GM12878 (cell line): ENCODE data around the gene ASS1. TPM values are rescaled to one million over a fixed set of nuclear protein-coding genes. Genes with fewer than 3 reads are reported as not detected.

Experiments
- ATAC-seq: fragments of 200-7000 bp; cut with Tn5 transposase; 3 replicates; pipeline ENCODE4 v1.9.1; 2020; ENCODE audit warnings: mild to moderate bottlenecking, moderate library complexity
- BruUV-seq: library from RNA; stranded (reverse); fragments of 400-500 nt; replicated peaks from 2 replicates; lab custom pipeline; 2021; lab: Mats Ljungman, UMichigan
- CTCF ChIA-PET: fragments of 300-600 bp; sonication (Branson Sonifier 250); formaldehyde crosslinking; extraction: SDS; loops from one replicate; lab custom pipeline; 2021; ENCODE audit warnings: inconsistent platforms; lab: Yijun Ruan, JAX
- POLR2A ChIA-PET: fragments of 350-600 bp; formaldehyde crosslinking; extraction: SDS; loops from one replicate; lab custom pipeline; 2021; ENCODE audit warnings: inconsistent platforms; lab: Charles Lee
- RAD21 ChIA-PET: fragments of 300-600 bp; sonication (Branson Sonifier 250); formaldehyde crosslinking; loops from one replicate; lab custom pipeline; 2023; ENCODE audit warnings: antibody characterized with exemption; ENCODE audit not compliant: unreplicated experiment; lab: Charles Lee
- SMC1A ChIA-PET: fragments of 300-600 bp; sonication (Branson Sonifier 250); formaldehyde crosslinking; loops from one replicate; lab custom pipeline; 2023; ENCODE audit not compliant: unreplicated experiment, uncharacterized antibody; lab: Charles Lee
- DNase-seq: peaks from one replicate; pipeline ENCODE4 v3.0.0-alpha.2; 2011; ENCODE audit warnings: low read depth, low spot score
- FAIRE-seq: peaks from 3 replicates; lab custom pipeline; 2011; peaks lifted over from hg19 to GRCh38; lab: Jason Lieb, UNC
- H2AFZ ChIP-seq: 2 replicates; pipeline ENCODE4 v1.6.0; 2011; ENCODE audit warnings: low read depth, low read length, control low read depth; ENCODE audit not compliant: control insufficient read depth
- H3K27ac ChIP-seq: 2 replicates; pipeline ENCODE4 v1.5.1; 2011; ENCODE audit warnings: control low read depth; ENCODE audit not compliant: control insufficient read depth, insufficient read depth
- H3K27me3 ChIP-seq, 2 experiments: replicated peaks in 1 of 2; 2 replicates each; pipeline versions ENCODE4 v1.6.0 to v1.6.1; 2011; ENCODE audit warnings: low read length in 1 of 2; ENCODE audit not compliant: control insufficient read depth in 2 of 2, insufficient read depth in 2 of 2
- H3K36me3 ChIP-seq, 2 experiments: 2 replicates each; pipeline ENCODE4 v1.5.1; 2011; ENCODE audit warnings: low read length in 1 of 2; ENCODE audit not compliant: control insufficient read depth in 2 of 2, insufficient read depth in 2 of 2
- H3K4me1 ChIP-seq: 2 replicates; pipeline ENCODE4 v1.6.1; 2011; ENCODE audit warnings: mild to moderate bottlenecking, low read length, moderate library complexity, mixed read lengths; ENCODE audit not compliant: control insufficient read depth, insufficient read depth
- H3K4me2 ChIP-seq: 2 replicates; pipeline ENCODE4 v1.6.0; 2011; ENCODE audit warnings: control low read depth; ENCODE audit not compliant: control insufficient read depth, insufficient read depth
- H3K4me3 ChIP-seq: fragments of 200-600 bp; sonication (generic); 2 replicates; pipeline ENCODE4 v1.5.1; 2016
- H3K79me2 ChIP-seq: 2 replicates; pipeline ENCODE4 v1.6.0; 2011; ENCODE audit warnings: low read length; ENCODE audit not compliant: control insufficient read depth, insufficient read depth
- H3K9ac ChIP-seq: 2 replicates; pipeline ENCODE4 v1.8.0; 2011; ENCODE audit warnings: low read length, control low read depth, mixed read lengths; ENCODE audit not compliant: control insufficient read depth, insufficient read depth
- H3K9me3 ChIP-seq: replicated peaks from 3 replicates; pipeline ENCODE4 v1.5.1; 2011; ENCODE audit warnings: mild to moderate bottlenecking, low read length; ENCODE audit not compliant: control insufficient read depth, insufficient read depth
- H4K20me1 ChIP-seq: 2 replicates; pipeline ENCODE4 v1.6.0; 2011; ENCODE audit not compliant: control insufficient read depth, insufficient read depth
- CBX5 ChIP-seq: sonication (generic); IDR thresholded peaks from 2 replicates; pipeline ENCODE4 v1.6.1; 2016; ENCODE audit warnings: low read depth, moderate library complexity, mild to moderate bottlenecking, inconsistent platforms
- MYC ChIP-seq: IDR thresholded peaks from 2 replicates; pipeline ENCODE4 v1.6.1; 2011; ENCODE audit warnings: mild to moderate bottlenecking, low read length, moderate library complexity, inconsistent platforms; ENCODE audit not compliant: insufficient read depth, insufficient replicate concordance, insufficient read length, severe bottlenecking
- NR2C2 ChIP-seq: IDR thresholded peaks from 2 replicates; pipeline ENCODE4 v1.6.1; 2011; ENCODE audit warnings: borderline replicate concordance, low read depth; ENCODE audit not compliant: control insufficient read depth, insufficient read length
- POLR2AphosphoS5 ChIP-seq: IDR thresholded peaks from 2 replicates; pipeline ENCODE4 v1.6.1; 2011; ENCODE audit warnings: mild to moderate bottlenecking, low read length, inconsistent platforms
- RAD51 ChIP-seq: fragments of 450-650 bp; IDR thresholded peaks from 2 replicates; pipeline ENCODE4 v1.6.1; 2016; ENCODE audit warnings: moderate library complexity, mild to moderate bottlenecking, inconsistent platforms
- RBBP5 ChIP-seq: fragments of 200-600 bp; sonication (generic); conservative IDR thresholded peaks from 2 replicates; pipeline ENCODE4 v1.6.1; 2016
- TCF3 ChIP-seq: IDR thresholded peaks from 2 replicates; pipeline ENCODE4 v1.6.1; 2012; ENCODE audit warnings: low read depth, mild to moderate bottlenecking, low read length, borderline replicate concordance; ENCODE audit not compliant: insufficient read depth
- YBX1 ChIP-seq: fragments of 450-650 bp; IDR thresholded peaks from 2 replicates; pipeline ENCODE4 v1.6.1; 2016; ENCODE audit warnings: antibody characterized with exemption
- ZBTB11 ChIP-seq: fragments of 450-650 bp; formaldehyde crosslinking; IDR thresholded peaks from 2 replicates; pipeline ENCODE4 v1.5.0; 2022; ENCODE audit warnings: mild to moderate bottlenecking, missing genetic modification characterization
- ZBTB40 ChIP-seq: fragments of 450-650 bp; IDR thresholded peaks from 2 replicates; pipeline ENCODE4 v1.6.1; 2016; ENCODE audit warnings: mild to moderate bottlenecking, moderate library complexity, borderline replicate concordance
- WGBS: methylation state at CpG from one replicate; pipeline ENCODE4 v1.1.6; 2016; ENCODE audit warnings: low lambda C conversion rate; ENCODE audit not compliant: insufficient replicate concordance, insufficient coverage; ENCODE audit errors: missing lambda C conversion rate; 5-methylcytosine and 5-hydroxymethylcytosine counted together
- in situ Hi-C: fragments of 300-500 bp; cut with MboI; formaldehyde crosslinking; loops from 9 replicates; pipeline ENCODE4 v1.14.3; 2018; ENCODE audit warnings: mixed read lengths
- intact Hi-C: fragments of 100-400 bp; cut with micrococcal nuclease; formaldehyde crosslinking; loops from one replicate; pipeline ENCODE4 v1.14.2; 2022; ENCODE audit not compliant: unreplicated experiment
- polyA plus RNA-seq, 11 experiments: library from polyadenylated mRNA; depleted of rRNA in 4 of 11; unstranded in 6 of 11; stranded (reverse) in 5 of 11; fragments of >200 nt; fragmentation: Nextera tagmentation in 4 of 11; fragmentation: Illumina TruSeq in 1 of 11; extraction: Ambion mirVana in 4 of 11; extraction: Trizol in 1 of 11; gene quantifications; 1 replicate in 1 of 11; 2 replicates in 10 of 11; pipeline versions ENCODE4 v1.2.1 to v1.2.3, GENCODE V29; 2011 to 2016; ENCODE audit warnings: inconsistent platforms in 2 of 11, missing spikeins in 2 of 11, low read depth in 1 of 11
- total RNA-seq, 4 experiments: library from RNA; depleted of rRNA in 3 of 4; stranded (reverse); fragments of >200 nt in 3 of 4; fragmentation: Illumina TruSeq in 1 of 4; extraction: Trizol in 1 of 4; gene quantifications; 2 replicates each; pipeline versions ENCODE4 v1.2.1 to v1.2.3, GENCODE V29; 2013 to 2021
- TF ChIP-seq, protein P1 (sequence below): IDR thresholded peaks from 2 replicates; pipeline ENCODE4 v1.6.1; 2012; ENCODE audit warnings: low read depth, low read length, improper control_type of control experiment
- TF ChIP-seq, protein P2 (sequence below): fragments of 450-650 bp; IDR thresholded peaks from 2 replicates; pipeline ENCODE4 v1.6.1; 2017; ENCODE audit warnings: mild to moderate bottlenecking, moderate library complexity

Gene ASS1
- total and polyA plus RNA-seq, 10 of the 15 experiments (the other 5 are each of a cell fraction or from before 2014, with no cell fraction given), result 0.10 to 6.1 (median 0.28) TPM; not detected in 3

DNA sequence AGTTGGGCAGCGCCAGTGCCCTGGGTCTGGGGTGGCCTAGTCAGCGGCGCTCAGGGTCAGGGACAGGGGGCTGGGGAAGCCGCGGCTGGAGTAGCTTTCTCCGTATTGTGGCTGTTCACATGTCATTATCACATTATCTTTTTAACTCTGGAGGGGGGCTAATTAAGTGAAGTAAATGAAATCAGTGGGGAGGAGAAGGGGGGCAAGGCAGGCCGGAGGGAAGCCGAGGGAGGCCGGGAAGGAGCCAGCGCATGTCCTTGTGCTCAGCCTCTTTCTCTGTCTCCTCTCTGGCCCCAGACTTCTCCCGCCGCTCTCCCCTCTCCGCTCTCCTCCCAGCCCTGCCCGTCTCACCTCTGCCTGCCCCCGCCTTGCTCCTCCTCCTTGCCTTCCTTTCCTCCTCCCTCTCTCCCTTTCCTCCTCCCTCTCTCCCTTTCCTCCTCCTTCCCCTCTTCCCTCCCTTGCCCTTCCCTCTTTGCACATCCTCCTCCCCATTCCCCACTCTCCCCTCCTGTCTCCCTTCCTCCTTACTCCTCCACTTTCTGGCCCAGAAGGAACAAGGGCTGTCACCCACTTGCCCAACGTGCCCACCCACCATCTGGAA, 38.7 kb downstream of the ASS1 start:
- FAIRE-seq (no peak), ATAC-seq (no peak), DNase-seq (no peak)
- H3K4me1 ChIP-seq, result no peaks in the 10 kb centered on the region
- H3K9ac ChIP-seq, result no peak overlapping the region
- H3K9me3 ChIP-seq, result no peaks in the 10 kb centered on the region
- H3K27ac ChIP-seq, result no peak overlapping the region
- POLR2A ChIA-PET, result no interaction called here
- H3K4me3 ChIP-seq, result no peak overlapping the region
- H3K4me2 ChIP-seq, result no peak overlapping the region
- peaks cover 0 to 4% of the 10 kb centered on the region in 2 experiments; a peak in 2 of 4 replicates for H3K27me3 ChIP-seq
- no peaks in the 10 kb centered on the region for H3K36me3 ChIP-seq
- SMC1A ChIA-PET, result no interaction called here
- 43% methylated on average over 16 of the region's 16 CpGs for WGBS
- H3K79me2 ChIP-seq, result no peaks in the 10 kb centered on the region
- no peak overlapping the region for H2AFZ ChIP-seq
- intact Hi-C loops (no loop called here), in situ Hi-C loops (no loop called here)
- CTCF ChIA-PET, result no interaction called here
- H4K20me1 ChIP-seq, result no peaks in the 10 kb centered on the region
- RAD21 ChIA-PET, result no interaction called here
- no TSS peak for BruUV-seq
- TF ChIP-seq, protein P1, sequence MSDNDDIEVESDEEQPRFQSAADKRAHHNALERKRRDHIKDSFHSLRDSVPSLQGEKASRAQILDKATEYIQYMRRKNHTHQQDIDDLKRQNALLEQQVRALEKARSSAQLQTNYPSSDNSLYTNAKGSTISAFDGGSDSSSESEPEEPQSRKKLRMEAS, result no peak
- TF ChIP-seq TCF3, result no peak
- TF ChIP-seq ZBTB40, result no peak
- no peak for TF ChIP-seq POLR2AphosphoS5
- TF ChIP-seq, protein P2, sequence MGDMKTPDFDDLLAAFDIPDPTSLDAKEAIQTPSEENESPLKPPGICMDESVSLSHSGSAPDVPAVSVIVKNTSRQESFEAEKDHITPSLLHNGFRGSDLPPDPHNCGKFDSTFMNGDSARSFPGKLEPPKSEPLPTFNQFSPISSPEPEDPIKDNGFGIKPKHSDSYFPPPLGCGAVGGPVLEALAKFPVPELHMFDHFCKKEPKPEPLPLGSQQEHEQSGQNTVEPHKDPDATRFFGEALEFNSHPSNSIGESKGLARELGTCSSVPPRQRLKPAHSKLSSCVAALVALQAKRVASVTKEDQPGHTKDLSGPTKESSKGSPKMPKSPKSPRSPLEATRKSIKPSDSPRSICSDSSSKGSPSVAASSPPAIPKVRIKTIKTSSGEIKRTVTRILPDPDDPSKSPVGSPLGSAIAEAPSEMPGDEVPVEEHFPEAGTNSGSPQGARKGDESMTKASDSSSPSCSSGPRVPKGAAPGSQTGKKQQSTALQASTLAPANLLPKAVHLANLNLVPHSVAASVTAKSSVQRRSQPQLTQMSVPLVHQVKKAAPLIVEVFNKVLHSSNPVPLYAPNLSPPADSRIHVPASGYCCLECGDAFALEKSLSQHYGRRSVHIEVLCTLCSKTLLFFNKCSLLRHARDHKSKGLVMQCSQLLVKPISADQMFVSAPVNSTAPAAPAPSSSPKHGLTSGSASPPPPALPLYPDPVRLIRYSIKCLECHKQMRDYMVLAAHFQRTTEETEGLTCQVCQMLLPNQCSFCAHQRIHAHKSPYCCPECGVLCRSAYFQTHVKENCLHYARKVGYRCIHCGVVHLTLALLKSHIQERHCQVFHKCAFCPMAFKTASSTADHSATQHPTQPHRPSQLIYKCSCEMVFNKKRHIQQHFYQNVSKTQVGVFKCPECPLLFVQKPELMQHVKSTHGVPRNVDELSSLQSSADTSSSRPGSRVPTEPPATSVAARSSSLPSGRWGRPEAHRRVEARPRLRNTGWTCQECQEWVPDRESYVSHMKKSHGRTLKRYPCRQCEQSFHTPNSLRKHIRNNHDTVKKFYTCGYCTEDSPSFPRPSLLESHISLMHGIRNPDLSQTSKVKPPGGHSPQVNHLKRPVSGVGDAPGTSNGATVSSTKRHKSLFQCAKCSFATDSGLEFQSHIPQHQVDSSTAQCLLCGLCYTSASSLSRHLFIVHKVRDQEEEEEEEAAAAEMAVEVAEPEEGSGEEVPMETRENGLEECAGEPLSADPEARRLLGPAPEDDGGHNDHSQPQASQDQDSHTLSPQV, result no peak
- no peak for TF ChIP-seq ZBTB11 (CRISPR knock-in tag)
- no peak for TF ChIP-seq RAD51
- no peak for TF ChIP-seq RBBP5
- no peak for TF ChIP-seq MYC
- TF ChIP-seq NR2C2, result no peak
- TF ChIP-seq CBX5, result no peak
- no peak for TF ChIP-seq YBX1
